ENCODE data around the gene CMTM3.
"Not testable (repeated sequence)": the region's sequence is repeated elsewhere in the genome, so short reads cannot be mapped to it uniquely, and the experiment has no call there.

CMTM3 gene

DNA sequence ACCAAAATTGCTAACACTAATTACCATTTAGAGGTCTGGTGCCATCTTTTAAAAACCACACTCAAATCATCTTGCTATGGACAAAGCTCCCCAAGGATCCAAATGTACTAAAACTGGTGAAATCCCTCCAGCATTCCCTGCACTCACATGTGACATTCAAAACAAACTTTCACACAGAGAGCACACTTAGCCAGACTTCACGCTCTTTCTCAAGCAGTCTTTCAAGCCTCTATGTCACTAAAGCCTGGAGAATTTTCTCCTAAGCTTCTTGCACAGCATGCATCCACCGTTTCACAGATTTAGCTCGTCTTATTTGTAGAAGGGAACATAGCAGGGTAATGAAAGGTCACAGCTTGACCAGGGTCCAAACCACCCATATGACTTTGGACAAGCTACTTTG, 19.3 kb downstream of the CMTM3 start:
- no peak for DNase-seq (ENCODE audit: low read depth, low spot score)
- H3K4me3 ChIP-seq (ENCODE audit: low read length) = no peak overlapping the region

DNA sequence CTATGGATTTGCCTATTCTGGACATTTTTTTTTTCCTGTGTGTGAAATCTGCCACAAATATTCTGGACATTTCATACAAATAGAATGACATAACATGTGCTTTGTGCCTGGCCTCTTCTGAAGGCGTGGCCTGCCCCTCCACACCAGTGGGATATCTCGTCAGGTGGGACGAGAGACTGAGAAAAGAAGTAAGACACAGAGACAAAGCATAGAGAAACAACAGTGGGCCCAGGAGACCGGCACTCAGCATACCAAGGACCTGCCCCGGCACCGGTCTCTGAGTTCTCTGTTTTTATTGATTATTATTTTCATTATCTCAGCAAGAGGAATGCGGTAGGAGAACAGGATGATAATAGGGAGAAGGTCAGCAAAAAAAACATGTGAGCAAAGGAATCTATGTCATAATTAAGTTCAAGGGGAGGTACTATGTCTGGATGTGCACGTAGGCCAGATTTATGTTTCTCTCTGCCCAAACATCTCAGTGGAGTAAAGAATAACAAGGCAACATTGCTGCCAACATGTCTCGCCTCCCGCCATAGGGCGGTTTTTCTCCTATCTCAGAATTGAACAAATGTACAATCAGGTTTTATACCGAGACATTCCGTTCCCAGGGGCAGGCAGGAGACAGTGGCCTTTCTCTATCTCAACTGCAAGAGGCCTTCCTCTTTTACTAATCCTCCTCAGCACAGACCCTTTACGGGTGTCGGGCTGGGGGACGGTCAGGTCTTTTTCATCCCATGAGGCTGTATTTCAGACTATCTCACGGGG, 23.3 kb downstream of the CMTM3 start:
- not testable (repeated sequence) for DNase-seq (ENCODE audit: low read depth, low spot score); H3K4me3 ChIP-seq (ENCODE audit: low read length)

- H3K4me3 ChIP-seq (ENCODE audit: low read length) = no peak overlapping the region
- no peak for DNase-seq (ENCODE audit: low read depth, low spot score)
Measured at GRCh38 chr16:66629856-66630255, 25.4 kb downstream of the CMTM3 start.

GRCh38 chr16:66630561-66631260, 26.2 kb downstream of the CMTM3 start:
- H3K4me3 ChIP-seq (ENCODE audit: low read length); DNase-seq (ENCODE audit: low read depth, low spot score): not testable (repeated sequence)

- not testable (repeated sequence) for DNase-seq (ENCODE audit: low read depth, low spot score); H3K4me3 ChIP-seq (ENCODE audit: low read length)
Measured at GRCh38 chr16:66631558-66631957, 27.1 kb downstream of the CMTM3 start.

DNA sequence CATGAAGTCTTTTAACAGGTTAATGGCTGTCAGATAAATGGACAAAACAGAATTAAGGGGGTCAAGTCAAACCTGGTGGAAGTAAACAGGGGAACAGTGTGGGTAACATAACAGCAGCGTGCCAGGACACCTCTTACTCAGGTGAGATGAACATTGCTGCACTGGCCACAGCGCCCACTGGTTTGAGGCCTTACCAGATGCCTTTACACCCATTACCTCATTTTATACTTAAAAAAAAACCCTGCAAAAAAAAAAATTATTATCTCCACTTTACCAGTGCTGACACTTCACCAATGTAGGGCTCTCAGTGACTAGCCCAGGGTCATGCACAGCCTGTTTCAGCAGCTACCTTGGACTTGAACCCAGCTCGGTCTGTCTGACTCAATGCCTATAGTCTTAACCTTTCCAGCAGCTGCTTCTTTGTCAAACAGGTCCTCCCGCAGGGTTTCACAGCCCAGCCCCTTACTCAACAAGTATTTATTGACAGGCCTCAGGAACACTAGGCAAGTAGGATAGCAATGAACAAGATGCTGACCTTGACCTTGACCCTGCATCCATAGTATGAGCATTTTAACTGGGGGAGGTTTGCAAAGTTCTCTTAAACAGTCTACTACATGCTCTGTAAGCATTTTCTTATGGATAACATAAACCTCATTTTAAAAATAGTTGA, 30.2 kb downstream of the CMTM3 start:
- H3K4me3 ChIP-seq (ENCODE audit: low read length) = no peak overlapping the region
- DNase-seq (ENCODE audit: low read depth, low spot score) = no peak

DNA sequence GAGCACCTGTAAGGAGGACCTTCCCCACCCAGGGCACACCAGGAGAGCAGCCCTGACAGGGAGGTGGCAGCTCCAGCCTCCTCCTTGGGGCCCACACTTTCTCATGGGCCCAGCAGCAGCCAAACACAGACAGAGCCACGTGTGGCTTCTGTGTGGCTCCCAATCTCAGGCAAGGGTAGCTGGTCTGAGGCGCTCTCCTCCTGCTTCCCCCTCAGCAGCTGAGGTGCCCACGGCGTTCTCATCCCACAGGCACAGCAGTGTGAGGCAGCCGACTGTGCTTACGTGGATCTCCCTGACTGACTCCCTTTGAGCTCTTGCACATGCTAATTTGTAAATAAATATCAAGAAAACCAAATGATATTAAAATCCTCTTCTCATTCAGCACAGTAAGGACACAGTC, 30.9 kb downstream of the CMTM3 start:
- no peak for DNase-seq (ENCODE audit: low read depth, low spot score)
- H3K4me3 ChIP-seq (ENCODE audit: low read length) = no peak overlapping the region

GRCh38 chr16:66636199-66636598, 31.7 kb downstream of the CMTM3 start:
- no peak overlapping the region for H3K4me3 ChIP-seq (ENCODE audit: low read length)
- DNase-seq (ENCODE audit: low read depth, low spot score) = no peak

DNA sequence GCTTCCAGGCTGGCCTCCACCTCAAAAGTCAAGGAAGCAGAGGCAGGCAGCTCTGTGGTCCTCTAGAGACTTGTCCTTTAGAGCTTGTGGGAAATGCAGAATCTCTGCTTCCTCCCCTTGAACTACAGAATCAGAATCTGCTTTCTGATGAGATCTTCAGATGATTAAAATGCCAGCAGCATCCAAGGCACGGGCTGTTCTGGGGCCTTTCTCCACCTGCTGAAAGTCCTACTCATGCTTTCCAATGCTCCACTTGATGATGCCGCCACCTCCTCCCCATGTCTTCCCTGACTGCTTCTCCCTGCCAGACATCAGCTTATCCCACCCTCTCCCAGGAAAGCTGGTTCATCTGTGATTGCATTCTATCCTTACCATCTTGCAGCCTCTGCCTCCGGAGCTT, 33.3 kb downstream of the CMTM3 start:
- DNase-seq (ENCODE audit: low read depth, low spot score) = no peak
- no peak overlapping the region for H3K4me3 ChIP-seq (ENCODE audit: low read length)

GRCh38 chr16:66639091-66639885, 34.8 kb downstream of the CMTM3 start:
- H3K4me3 ChIP-seq (ENCODE audit: low read length) = no peak overlapping the region
- DNase-seq (ENCODE audit: low read depth, low spot score) = no peak

DNA sequence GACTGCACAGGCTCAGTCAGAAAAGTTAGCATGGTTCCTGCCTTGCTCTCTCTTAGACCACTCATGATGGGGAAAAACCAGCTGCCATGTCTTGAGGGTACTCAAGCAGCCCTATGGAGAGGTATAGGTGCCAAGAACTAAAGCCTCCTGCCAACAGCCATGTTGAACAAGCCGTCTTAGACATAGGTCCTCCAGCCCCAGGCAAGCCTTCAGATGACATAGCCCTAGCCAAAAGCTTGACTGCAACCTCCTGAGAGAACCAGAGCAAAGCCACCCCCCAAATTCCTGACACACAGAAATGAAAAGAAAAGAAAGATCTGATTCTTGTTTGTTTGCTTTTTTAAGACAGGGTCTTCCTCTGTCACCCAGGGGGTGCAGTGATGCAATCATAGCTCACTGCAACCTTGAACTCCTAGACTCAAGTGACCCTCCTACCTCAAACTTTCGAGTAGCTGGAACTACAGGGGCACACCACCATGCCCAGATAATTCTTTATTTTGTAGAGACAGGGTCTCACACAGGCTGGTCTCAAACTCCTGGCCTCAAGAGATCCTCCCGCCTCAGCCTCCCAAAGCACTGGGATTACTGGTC, 36.3 kb downstream of the CMTM3 start:
- H3K4me3 ChIP-seq (ENCODE audit: low read length) = no peak overlapping the region
- DNase-seq (ENCODE audit: low read depth, low spot score) = no peak

DNA sequence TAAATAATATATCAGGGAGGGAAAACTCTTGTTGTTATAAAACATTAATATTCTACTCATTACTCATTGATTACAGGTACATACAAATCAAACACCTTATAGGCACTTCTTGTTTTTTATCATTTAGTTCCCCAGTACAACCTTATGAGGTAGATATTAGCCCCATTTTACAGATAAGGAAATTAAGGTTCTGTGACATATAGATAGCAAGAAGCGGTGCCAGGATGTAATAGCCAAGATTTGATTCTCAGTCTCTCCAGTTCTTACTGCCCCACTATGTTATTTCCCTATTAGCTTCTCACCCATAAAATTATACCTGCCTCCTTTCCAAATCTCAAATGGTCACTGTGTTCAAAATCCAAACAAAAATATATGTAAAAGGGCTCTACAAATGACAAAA, 36.9 kb downstream of the CMTM3 start:
- DNase-seq (ENCODE audit: low read depth, low spot score) = no peak
- H3K4me3 ChIP-seq (ENCODE audit: low read length) = no peak overlapping the region

GRCh38 chr16:66647866-66648265, 43.4 kb downstream of the CMTM3 start:
- no peak overlapping the region for H3K4me3 ChIP-seq (ENCODE audit: low read length)
- no peak for DNase-seq (ENCODE audit: low read depth, low spot score)

GRCh38 chr16:66649167-66649566, 44.7 kb downstream of the CMTM3 start:
- DNase-seq (ENCODE audit: low read depth, low spot score) = no peak
- no peak overlapping the region for H3K4me3 ChIP-seq (ENCODE audit: low read length)

DNA sequence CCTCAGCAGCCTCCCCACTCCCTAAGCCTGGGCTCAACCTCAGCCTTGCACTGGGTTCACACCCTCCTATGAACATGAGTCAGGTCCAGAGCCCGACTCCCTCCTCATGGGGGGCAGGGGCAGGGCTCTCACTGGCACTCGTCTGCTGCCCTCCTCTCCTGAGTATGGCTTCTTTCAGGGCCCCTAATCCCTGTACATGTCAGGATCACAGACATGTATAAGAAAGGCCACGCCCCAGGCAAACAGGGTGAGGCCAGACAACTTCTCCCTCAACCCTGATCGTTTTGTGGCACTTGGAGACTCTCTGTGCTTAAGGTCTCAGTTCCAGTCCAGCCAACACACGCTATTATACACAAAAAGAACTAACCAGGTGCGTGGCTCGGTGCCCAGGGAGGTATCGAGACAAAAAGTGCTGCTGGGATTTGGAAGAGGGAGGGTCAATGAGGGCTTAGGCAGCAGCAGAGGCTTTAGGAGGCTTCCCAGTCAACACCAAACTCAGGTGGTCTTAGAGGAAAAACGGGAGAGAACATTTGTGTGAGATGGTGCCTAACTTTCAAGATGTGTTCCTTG, 45.2 kb downstream of the CMTM3 start:
- DNase-seq (ENCODE audit: low read depth, low spot score) = no peak
- H3K4me3 ChIP-seq (ENCODE audit: low read length) = no peak overlapping the region

GRCh38 chr16:66650707-66651473, 46.4 kb downstream of the CMTM3 start:
- peak; percentile 92 for DNase-seq (ENCODE audit: low read depth, low spot score)

DNA sequence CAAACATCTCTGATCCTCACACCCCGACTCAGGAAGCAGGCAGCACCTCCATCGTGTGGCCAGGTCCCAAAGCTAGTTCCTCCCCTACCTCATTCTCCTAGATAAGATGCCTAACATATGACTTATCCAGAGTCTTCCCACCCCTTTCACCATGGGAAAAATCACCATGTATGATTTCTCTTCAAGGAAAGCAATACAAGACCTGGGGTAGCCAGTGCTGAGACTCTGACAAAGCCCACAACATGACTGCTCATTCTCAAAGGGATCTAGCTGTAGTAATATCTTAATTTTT, 46.9 kb downstream of the CMTM3 start:
- H3K4me3 ChIP-seq (ENCODE audit: low read length) = peak overlapping the region; percentile 56
- DNase-seq (ENCODE audit: low read depth, low spot score) = no peak

More at GRCh38 chr16:66650707-66651473, 46.4 kb downstream of the CMTM3 start:
- peak overlapping the region; percentile 56 for H3K4me3 ChIP-seq (ENCODE audit: low read length)

- no peak for DNase-seq (ENCODE audit: low read depth, low spot score)
- H3K4me3 ChIP-seq (ENCODE audit: low read length) = no peak overlapping the region
Measured at GRCh38 chr16:66651965-66652364, 47.5 kb downstream of the CMTM3 start.
